SHP77 treated with DMSO at 0.1 percent for 48 hours (cell line): ENCODE measurements around the gene SETD3.

ENCODE experiments used
- DNase-seq: peaks from one replicate; lab custom pipeline; 2025; lab: John Stamatoyannopoulos, UW

SETD3 gene

GRCh38 chr14:99497894-99498293, 17.2 kb upstream of the SETD3 start:
- no peak for DNase-seq

- no peak for DNase-seq
Observed at GRCh38 chr14:99497341-99497740, 16.7 kb upstream of the SETD3 start.

- DNase-seq: no peak
Observed at GRCh38 chr14:99484106-99484505, 3.4 kb upstream of the SETD3 start.

GRCh38 chr14:99481745-99482099, 1.1 kb upstream of the SETD3 start:
- DNase-seq: no peak

- DNase-seq: peak; percentile 98
Observed at GRCh38 chr14:99480917-99481744, 472 bp upstream of the SETD3 start, which contains the start of gene CCNK. Gene CCNK, plus strand, starts transcription at chr14:99481409. Its CDS starts 11,269 bp downstream, at chr14:99492678.

- no peak for DNase-seq
Observed at GRCh38 chr14:99479160-99479905, 1.3 kb downstream of the SETD3 start.

- no peak for DNase-seq
Observed at GRCh38 chr14:99478128-99478527, 2.5 kb downstream of the SETD3 start.

GRCh38 chr14:99476864-99477263, 3.8 kb downstream of the SETD3 start:
- DNase-seq: no peak

GRCh38 chr14:99475660-99476059, 5.0 kb downstream of the SETD3 start:
- no peak for DNase-seq

GRCh38 chr14:99475179-99475578, 5.5 kb downstream of the SETD3 start:
- DNase-seq: no peak

GRCh38 chr14:99473458-99473857, 7.2 kb downstream of the SETD3 start:
- no peak for DNase-seq

GRCh38 chr14:99472937-99473336, 7.7 kb downstream of the SETD3 start:
- DNase-seq: no peak

GRCh38 chr14:99471731-99472130, 8.9 kb downstream of the SETD3 start:
- no peak for DNase-seq

- no peak for DNase-seq
Observed at GRCh38 chr14:99468836-99469592, 11.6 kb downstream of the SETD3 start.

GRCh38 chr14:99468081-99468480, 12.6 kb downstream of the SETD3 start:
- DNase-seq: peak; percentile 32

- DNase-seq: peak; percentile 32
Observed at GRCh38 chr14:99467336-99468078, 13.2 kb downstream of the SETD3 start.

- no peak for DNase-seq
Observed at GRCh38 chr14:99466758-99467157, 13.9 kb downstream of the SETD3 start.

- no peak for DNase-seq
Observed at GRCh38 chr14:99465288-99465687, 15.4 kb downstream of the SETD3 start.

- DNase-seq: no peak
Observed at GRCh38 chr14:99463974-99464373, 16.7 kb downstream of the SETD3 start.

GRCh38 chr14:99462210-99462609, 18.4 kb downstream of the SETD3 start:
- DNase-seq: no peak

GRCh38 chr14:99461411-99462085, 19.1 kb downstream of the SETD3 start:
- no peak for DNase-seq
